HG02973 (cell line): ENCODE results near the gene CAPS.

Source experiments
- ATAC-seq: cut with Tn5 transposase; IDR thresholded peaks from one replicate; pipeline ENCODE4 v1.9.1; 2021; ENCODE audit warnings: moderate library complexity; ENCODE audit not compliant: unreplicated experiment

Gene CAPS

GRCh38 chr19:5932609-5933262 is 18.7 kb downstream of the CAPS start:
- no peak for ATAC-seq

DNA sequence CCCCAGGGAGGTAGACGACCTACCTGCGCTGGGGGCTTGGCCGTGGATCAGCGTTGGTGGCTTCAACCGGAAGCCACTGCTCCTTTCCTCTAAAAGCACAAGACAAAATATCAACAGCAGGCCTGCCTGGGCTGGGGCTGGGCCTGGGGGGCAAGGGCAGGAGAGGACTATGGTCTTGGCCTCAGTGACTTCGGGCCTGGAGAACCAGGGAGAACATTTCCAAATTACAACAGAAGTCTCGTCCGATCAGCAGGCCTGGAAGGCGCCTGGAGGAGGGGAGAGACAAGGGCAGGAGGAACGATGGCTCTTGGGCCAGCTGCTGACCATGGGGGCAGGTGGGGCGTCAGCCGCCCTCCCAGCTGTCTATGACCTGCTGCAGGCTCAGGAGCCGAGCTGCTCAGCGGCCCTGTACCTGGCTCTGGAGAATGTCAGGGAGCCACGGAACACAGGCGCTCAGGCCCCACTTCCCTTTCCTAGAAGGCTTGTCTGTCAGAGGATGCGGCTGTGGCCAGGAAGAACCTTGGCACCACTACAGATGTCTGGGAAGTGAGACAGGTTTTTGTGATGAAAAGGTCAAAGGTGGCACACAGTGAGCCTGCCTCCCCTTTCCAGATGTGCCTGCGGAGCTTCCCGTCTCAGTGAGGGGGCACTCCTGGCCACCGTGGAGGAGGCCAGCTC is 19.5 kb downstream of the CAPS start:
- no peak for ATAC-seq

GRCh38 chr19:5934069-5934401 is 20.0 kb downstream of the CAPS start:
- no peak for ATAC-seq

DNA sequence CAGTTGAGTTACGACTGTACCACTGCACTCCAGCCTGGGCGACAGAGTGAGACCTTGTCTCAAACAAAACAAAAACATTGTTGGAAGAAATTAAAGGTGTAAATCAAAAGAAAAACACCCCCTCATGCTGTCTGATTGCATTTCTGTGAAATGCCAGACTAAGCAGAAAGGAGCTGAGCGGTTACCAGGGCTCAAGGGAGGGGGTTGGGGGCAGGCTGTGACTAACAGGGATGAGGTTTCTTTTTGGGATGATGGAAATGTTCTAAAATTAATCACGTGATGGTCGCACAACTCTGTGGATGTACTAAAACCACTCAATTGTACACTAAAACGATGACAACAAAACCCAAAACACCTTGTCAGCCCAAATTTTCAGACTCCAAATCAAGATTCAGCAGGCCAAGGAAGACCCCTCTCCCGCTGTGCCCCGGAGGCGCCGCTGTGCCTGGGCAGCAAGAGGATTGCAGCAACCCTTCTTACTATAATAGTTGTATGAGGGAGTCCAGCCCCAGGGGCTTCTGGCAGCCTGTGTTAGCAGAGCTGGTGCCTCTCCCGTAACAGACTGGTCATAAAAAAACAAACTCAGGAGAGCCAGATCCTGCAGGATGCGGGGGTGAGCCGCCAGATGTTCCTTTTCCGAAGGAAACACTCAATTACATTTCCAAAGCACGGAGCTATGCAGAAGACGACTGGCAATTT is 20.9 kb downstream of the CAPS start:
- ATAC-seq, result no peak

GRCh38 chr19:5935473-5936291 is 21.6 kb downstream of the CAPS start:
- no peak for ATAC-seq

DNA sequence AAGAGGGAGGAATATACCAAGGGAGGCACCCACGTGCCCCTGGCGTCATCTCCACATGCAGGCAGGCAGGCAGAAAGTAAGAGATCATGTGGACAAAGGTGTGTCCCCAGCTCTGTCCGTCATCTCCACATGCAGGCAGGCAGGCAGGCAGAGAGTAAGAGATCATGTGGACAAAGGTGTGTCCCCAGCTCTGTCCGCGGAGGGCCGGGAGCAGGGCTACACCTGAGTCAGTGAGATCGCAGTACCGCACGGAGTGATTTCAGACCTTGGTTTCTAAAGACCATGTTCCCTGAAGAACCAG is 22.2 kb downstream of the CAPS start:
- no peak for ATAC-seq

GRCh38 chr19:5937550-5937949 is 23.5 kb downstream of the CAPS start:
- no peak for ATAC-seq

GRCh38 chr19:5940260-5941208 is 26.5 kb downstream of the CAPS start:
- no peak for ATAC-seq

DNA sequence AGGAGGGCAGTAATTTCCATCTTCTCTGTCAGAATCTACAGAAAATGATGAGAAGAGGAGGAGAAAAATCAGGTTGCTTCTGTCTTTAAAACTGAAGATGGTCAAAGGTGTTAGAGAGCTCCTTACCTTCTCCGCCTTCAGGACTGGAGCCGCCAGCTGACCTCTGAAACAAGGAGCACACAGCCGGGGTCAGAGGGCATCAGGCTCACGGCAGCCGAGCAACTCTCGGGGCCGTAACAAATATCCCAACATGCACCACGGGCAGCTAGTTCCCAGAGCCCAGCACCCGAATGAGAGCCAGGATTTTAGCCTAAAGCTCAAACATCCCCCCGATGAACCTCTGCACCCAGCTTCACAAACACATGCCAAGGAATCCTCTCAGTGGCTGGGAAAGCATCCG is 27.6 kb downstream of the CAPS start:
- ATAC-seq, result no peak

- ATAC-seq, result no peak
These were observed 29.0 kb downstream of the CAPS start for GRCh38 chr19:5943045-5943444.

DNA sequence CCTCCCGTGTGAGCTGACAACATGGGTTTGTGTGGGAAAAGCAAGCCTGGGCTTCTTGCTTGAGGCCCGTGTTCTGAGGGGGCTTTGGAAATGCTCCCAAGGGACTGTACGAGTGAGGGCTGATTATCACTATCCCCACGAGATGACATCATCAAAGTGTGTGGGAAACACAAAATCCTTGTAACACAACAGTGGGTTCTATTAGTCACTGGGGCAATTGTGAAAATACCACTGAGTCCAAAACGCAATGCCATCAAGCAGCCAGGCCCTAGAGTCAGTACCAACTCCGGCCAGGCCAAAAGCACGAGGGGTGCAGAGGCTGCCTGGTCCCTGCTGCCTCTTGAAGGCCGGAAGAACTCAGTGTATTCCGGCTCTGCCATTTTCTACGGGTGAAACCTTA is 29.6 kb downstream of the CAPS start:
- ATAC-seq, result no peak

- ATAC-seq, result no peak
These were observed 33.4 kb downstream of the CAPS start for GRCh38 chr19:5947435-5947834.

- ATAC-seq, result no peak
These were observed 34.9 kb downstream of the CAPS start for GRCh38 chr19:5948752-5949564.

DNA sequence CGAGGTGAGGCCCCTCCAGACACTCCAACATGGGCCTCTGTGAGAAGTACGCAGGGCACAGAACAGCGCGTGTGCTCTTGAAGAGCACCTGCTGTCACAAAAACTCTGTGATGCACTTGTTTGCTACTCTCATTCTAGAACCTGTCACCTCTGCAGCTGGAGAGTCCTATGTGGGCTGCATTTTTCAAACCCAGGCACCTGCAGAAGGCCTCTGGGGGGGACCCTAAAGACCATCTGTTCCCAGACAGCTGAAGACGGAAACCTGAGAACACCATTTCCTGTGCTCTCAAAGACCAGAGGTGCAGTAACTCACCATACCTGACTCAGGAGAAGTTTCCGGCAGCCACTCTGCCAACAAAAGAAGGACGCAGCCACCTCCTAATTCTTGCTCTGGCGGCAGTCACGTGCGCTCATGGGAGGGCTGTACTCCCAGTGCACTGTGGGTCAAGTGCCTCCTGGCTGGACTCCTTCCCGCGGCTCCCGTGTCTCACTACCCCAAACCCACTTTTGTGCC is 35.8 kb downstream of the CAPS start:
- ATAC-seq, result no peak

DNA sequence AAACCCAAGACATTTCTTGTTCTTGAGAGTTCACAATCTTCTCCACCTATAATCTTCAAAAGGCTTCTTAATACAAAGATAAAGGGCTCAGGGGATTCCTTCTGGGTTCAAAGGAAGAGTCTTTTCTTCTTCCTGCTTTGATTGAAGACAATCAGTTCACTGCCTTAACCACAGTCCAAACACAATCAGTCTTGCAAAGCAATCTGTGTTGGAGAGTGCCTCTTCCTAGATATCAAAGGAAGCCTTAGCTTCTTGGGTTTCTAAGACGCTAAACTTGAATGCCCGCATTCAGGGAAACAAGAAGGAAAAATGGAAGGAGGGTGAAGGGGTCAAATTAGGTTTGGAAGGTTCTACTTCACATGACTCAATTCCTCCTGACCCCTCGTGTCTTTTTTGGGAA is 36.7 kb downstream of the CAPS start:
- ATAC-seq, result no peak

DNA sequence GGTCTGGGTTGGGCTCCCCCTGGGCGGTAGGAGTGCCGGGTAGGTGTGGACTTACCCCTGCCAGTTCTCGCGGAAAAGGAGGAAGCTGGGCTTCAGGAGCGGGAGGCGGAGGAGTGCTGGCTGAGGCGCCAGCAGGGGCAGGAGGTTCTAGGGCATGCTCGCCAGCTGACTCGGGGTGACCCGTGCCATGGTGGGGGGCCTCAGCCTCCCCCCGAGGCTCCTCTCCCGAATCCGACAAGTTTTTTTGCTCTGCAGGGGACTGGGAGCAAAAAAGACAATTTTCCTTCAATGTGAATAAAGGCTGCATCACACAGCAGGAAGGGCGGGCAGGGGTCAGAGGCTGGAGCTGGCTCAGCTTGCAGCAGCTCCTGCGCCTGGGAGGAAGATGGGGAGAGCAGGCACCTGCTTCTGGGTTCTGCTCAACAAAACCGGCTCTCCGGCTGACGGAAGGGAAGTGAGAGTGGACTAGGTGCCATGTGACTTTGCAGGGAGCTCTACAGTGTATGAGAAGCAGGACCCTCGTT is 37.3 kb downstream of the CAPS start:
- no peak for ATAC-seq

- no peak for ATAC-seq
These were observed 38.4 kb downstream of the CAPS start for GRCh38 chr19:5952193-5953029.

GRCh38 chr19:5953030-5953589 is 39.1 kb downstream of the CAPS start:
- no peak for ATAC-seq
